HEK293T (cell line): Measurements from ENCODE around the gene ELOVL7.

Experiments
- BHLHE40 ChIP-seq: fragments of 450-650 bp; IDR thresholded peaks from 2 replicates; pipeline ENCODE4 v1.6.1; 2016; ENCODE audit warnings: mild to moderate bottlenecking, moderate library complexity, borderline replicate concordance
- FOXM1 ChIP-seq: fragments of 450-650 bp; IDR thresholded peaks from 2 replicates; pipeline ENCODE4 v1.6.1; 2017; ENCODE audit warnings: mild to moderate bottlenecking, borderline replicate concordance
- LEF1 ChIP-seq: fragments of 450-650 bp; IDR thresholded peaks from 2 replicates; pipeline ENCODE4 v1.6.1; 2017; ENCODE audit warnings: mild to moderate bottlenecking, borderline replicate concordance
- SP1 ChIP-seq: fragments of 450-650 bp; IDR thresholded peaks from 2 replicates; pipeline ENCODE4 v1.6.1; 2017
- SUZ12 ChIP-seq: fragments of 450-650 bp; IDR thresholded peaks from 2 replicates; pipeline ENCODE4 v1.6.1; 2016; ENCODE audit warnings: mild to moderate bottlenecking

DNA sequence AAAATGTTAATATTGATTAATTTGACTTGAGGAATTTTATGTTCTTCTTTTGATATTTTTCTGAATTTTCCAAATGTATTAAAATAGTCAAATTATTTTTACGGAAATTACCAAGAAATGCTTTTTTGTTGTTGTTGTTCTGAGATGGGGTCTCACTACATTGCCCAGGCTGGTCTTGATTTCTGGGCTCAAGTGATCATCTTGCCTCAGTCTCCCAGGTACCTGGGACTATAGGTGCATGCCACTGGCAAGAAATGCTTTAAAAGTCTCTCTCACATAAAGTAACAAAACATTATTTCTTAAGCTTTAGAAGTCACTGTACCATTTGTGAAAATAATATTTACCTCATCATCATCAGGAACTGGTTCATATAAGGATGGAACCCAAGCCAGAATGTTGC, 43.0 kb upstream of the ELOVL7 start:
- TF ChIP-seq SUZ12 (no peak), SP1 (no peak), FOXM1 (no peak), LEF1 (no peak), BHLHE40 (no peak)
